Measurements from ENCODE around the gene SPPL2A.
A peak's percentile ranks its signal among the peaks of the same experiment; 100 is the strongest.
"Not testable (repeated sequence)": the region's sequence is repeated elsewhere in the genome, so short reads cannot be mapped to it uniquely, and the experiment has no call there.

The SPPL2A gene

GRCh38 chr15:50765195-50765967 lies at the start of gene SPPL2A:
SPPL2A (minus strand) TSS chr15:50765706; CDS start chr15:50765533, 173 bp downstream.
- peak; percentile 71 to 73 for DNase-seq

GRCh38 chr15:50814634-50815033 lies 49.1 kb upstream of the SPPL2A start:
- no peak for DNase-seq

GRCh38 chr15:50813865-50814264 lies 48.4 kb upstream of the SPPL2A start:
- DNase-seq: no peak

GRCh38 chr15:50813089-50813488 lies 47.6 kb upstream of the SPPL2A start:
- DNase-seq: no peak

- not testable (repeated sequence) for DNase-seq
Observed at GRCh38 chr15:50812181-50812506, 46.6 kb upstream of the SPPL2A start.

GRCh38 chr15:50811461-50812180 lies 46.1 kb upstream of the SPPL2A start:
- not testable (repeated sequence) for DNase-seq

GRCh38 chr15:50810128-50810527 lies 44.6 kb upstream of the SPPL2A start:
- no peak for DNase-seq

GRCh38 chr15:50808728-50809127 lies 43.2 kb upstream of the SPPL2A start:
- no peak for DNase-seq

GRCh38 chr15:50803479-50804180 lies 38.1 kb upstream of the SPPL2A start:
- no peak for DNase-seq

- no peak for DNase-seq
Observed at GRCh38 chr15:50800715-50801114, 35.2 kb upstream of the SPPL2A start.

- no peak for DNase-seq
Observed at GRCh38 chr15:50798684-50799083, 33.2 kb upstream of the SPPL2A start.

- DNase-seq: no peak
Observed at GRCh38 chr15:50797926-50798325, 32.4 kb upstream of the SPPL2A start.

- no peak for DNase-seq
Observed at GRCh38 chr15:50791486-50791885, 26.0 kb upstream of the SPPL2A start.

GRCh38 chr15:50790778-50791453 lies 25.4 kb upstream of the SPPL2A start:
- DNase-seq: no peak

- no peak for DNase-seq
Observed at GRCh38 chr15:50786871-50787270, 21.4 kb upstream of the SPPL2A start.

GRCh38 chr15:50786438-50786837 lies 20.9 kb upstream of the SPPL2A start:
- no peak for DNase-seq

- no peak for DNase-seq
Observed at GRCh38 chr15:50783895-50784294, 18.4 kb upstream of the SPPL2A start.

- no peak for DNase-seq
Observed at GRCh38 chr15:50783411-50783810, 17.9 kb upstream of the SPPL2A start.

GRCh38 chr15:50778086-50778485 lies 12.6 kb upstream of the SPPL2A start:
- no peak for DNase-seq

- no peak for DNase-seq
Observed at GRCh38 chr15:50777042-50777441, 11.5 kb upstream of the SPPL2A start.

- DNase-seq: peak; percentile 14 to 26
Observed at GRCh38 chr15:50774450-50774849, 8.9 kb upstream of the SPPL2A start.

- no peak for DNase-seq
Observed at GRCh38 chr15:50773389-50773788, 7.9 kb upstream of the SPPL2A start.

- DNase-seq: no peak
Observed at GRCh38 chr15:50767332-50767861, 1.9 kb upstream of the SPPL2A start.

Data from AML-193 (cell line).